GM10847 (cell line): ENCODE measurements around the gene NUTM2B.
"Not testable (repeated sequence)": the region's sequence is repeated elsewhere in the genome, so short reads cannot be mapped to it uniquely, and the experiment has no call there.

Experiments
- POLR2A ChIP-seq: IDR thresholded peaks from 2 replicates; pipeline ENCODE4 v1.6.1; 2011; ENCODE audit not compliant: insufficient read length; ENCODE audit errors: extremely low read depth

NUTM2B gene

GRCh38 chr10:79702927-79703326, at the start of gene NUTM2B:
Gene NUTM2B, plus strand, starts transcription at chr10:79703227. Its CDS starts 383 bp downstream, at chr10:79703610.
- not testable (repeated sequence) for TF ChIP-seq POLR2A
